Measurements from ENCODE around the gene ZNF816. TPM values are rescaled to one million over a fixed set of nuclear protein-coding genes. Genes with fewer than 3 reads are reported as not detected.
"Not testable (repeated sequence)": the region's sequence is repeated elsewhere in the genome, so short reads cannot be mapped to it uniquely, and the experiment has no call there.

ZNF816 gene
- total RNA-seq, 1 donor from 2014 or later, result 9.8 TPM

DNA sequence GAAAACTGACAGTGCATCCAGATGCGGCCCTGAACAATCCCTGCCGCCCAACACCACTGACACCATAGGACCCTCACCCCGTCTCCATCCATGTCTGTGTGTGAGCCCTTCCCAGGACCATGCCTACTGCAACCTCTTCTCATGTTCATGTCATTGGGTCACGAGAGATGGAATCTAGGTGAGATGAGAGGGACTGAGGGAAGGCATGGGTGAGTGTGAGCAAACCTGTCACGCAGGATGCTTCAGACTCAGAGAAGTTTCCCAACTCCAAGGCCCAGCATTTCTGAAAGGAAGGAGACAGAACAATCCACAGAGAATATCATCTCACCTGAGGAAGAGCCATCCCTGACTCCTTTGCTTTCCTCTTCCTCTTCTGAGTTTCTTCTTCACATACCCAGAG is 45.1 kb downstream of the ZNF816 start:
- TF ChIP-seq, protein P1, sequence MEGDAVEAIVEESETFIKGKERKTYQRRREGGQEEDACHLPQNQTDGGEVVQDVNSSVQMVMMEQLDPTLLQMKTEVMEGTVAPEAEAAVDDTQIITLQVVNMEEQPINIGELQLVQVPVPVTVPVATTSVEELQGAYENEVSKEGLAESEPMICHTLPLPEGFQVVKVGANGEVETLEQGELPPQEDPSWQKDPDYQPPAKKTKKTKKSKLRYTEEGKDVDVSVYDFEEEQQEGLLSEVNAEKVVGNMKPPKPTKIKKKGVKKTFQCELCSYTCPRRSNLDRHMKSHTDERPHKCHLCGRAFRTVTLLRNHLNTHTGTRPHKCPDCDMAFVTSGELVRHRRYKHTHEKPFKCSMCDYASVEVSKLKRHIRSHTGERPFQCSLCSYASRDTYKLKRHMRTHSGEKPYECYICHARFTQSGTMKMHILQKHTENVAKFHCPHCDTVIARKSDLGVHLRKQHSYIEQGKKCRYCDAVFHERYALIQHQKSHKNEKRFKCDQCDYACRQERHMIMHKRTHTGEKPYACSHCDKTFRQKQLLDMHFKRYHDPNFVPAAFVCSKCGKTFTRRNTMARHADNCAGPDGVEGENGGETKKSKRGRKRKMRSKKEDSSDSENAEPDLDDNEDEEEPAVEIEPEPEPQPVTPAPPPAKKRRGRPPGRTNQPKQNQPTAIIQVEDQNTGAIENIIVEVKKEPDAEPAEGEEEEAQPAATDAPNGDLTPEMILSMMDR (IDR thresholded peaks at IDR 0.05), result no peak

DNA sequence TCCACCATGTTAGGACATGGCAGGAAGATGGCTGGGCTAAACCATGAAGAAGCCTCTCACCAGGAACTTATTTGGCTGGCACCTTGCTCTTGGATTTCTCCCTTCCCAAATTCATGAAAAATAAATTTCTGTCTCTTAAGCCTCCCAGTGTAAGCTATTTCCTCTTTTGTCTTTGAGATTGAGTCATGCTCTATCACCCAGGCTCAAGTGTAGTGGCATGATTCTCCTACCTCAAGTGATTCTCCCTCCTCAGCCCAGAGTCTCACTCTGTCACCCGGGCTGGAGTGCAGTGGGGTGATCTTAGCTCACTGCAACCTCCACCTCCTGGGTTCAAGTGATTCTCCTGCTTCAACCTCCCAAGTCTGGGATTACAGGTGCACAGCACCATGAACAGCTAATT is 52.0 kb downstream of the ZNF816 start:
- Histone ChIP-seq H3K4me3 (no peak overlapping the region), H3K36me3 (peaks cover 40% of the 10 kb centered on the region), H3K27ac (no peak overlapping the region), H3K9me3 (no peaks in the 10 kb centered on the region), H3K4me1 (no peaks in the 10 kb centered on the region), H3K27me3 (no peaks in the 10 kb centered on the region)
- ATAC-seq (no peak), DNase-seq (no peak)
- intact Hi-C loops (cut with DNase I), result no loop called here
- TF ChIP-seq, protein P1 (IDR thresholded peaks at IDR 0.05), result no peak

More for the DNA sequence above, 45.1 kb downstream of the ZNF816 start:
- no peaks in the 10 kb centered on the region for H3K27me3 ChIP-seq
- H3K27ac ChIP-seq, result no peak overlapping the region
- H3K4me1 ChIP-seq, result no peaks in the 10 kb centered on the region
- DNase-seq (no peak), ATAC-seq (no peak)
- intact Hi-C loops (cut with DNase I), result no loop called here
- H3K36me3 ChIP-seq, result peaks cover 26% of the 10 kb centered on the region
- H3K4me3 ChIP-seq, result no peak overlapping the region
- H3K9me3 ChIP-seq, result no peaks in the 10 kb centered on the region

DNA sequence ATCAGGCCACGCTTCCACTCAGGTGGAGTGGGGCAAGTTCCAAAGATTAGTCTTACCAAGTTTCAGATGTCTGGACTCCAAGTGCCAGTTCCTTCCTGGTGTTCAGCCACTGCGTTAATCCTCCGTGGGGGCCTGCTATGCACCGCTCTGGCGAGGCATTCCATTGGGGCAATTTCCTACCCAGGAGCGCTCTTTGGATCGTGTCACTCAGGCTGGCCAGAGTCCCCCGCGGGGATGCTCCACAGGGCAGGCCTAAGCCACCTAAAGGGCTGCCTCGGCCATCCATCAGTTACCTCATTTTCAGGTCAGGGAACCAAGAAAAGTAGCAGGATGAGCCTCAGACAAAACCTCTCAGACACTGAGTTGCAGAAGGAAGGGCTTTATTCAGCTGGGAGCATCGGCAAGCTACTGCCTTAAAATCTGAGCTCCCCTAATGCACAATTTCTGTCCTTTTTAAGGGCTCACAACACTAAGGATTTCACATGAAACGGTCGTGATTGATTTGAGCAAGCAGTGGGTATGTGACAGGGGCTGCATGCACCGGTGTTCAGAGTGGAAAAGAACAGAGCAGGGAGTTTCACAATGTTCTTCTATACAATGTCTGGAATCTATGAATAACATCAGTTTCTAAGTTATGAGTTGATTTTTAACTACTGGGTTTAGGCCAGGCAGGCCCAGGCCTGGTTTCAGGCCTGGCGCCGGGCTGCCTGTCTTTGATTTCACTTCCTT is 58.5 kb downstream of the ZNF816 start:
- H3K4me1 ChIP-seq; DNase-seq; H3K27me3 ChIP-seq; H3K27ac ChIP-seq; H3K9me3 ChIP-seq; H3K4me3 ChIP-seq; intact Hi-C loops (cut with DNase I); ATAC-seq: not testable (repeated sequence)
- peaks cover 17% of the 10 kb centered on the region for H3K36me3 ChIP-seq

DNA sequence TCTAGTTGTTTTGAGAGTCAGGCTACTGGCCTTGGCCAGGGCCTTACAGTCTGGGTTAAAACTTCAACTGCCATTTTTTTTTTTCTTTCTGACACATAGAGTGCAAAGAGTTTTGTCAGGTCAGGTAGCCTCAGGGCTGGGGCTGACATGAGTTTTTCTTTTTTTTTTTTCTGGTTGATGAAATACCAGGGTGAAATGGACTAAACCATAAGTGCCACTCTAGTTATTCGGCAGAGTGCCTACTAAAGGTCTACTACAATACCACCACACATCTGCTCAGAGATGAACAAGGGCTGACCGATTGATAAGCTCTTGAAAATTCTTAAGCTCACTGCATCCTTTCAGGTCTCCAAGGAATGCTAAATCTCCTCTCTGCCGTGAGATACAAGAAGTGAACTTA is 60.8 kb downstream of the ZNF816 start:
- H3K4me3 ChIP-seq, result no peak overlapping the region
- TF ChIP-seq, protein P1 (IDR thresholded peaks at IDR 0.05), result no peak
- no peaks in the 10 kb centered on the region for H3K9me3 ChIP-seq
- intact Hi-C loops (cut with DNase I), result no loop called here
- DNase-seq (no peak), ATAC-seq (no peak)
- no peak overlapping the region for H3K27ac ChIP-seq
- H3K27me3 ChIP-seq, result no peaks in the 10 kb centered on the region
- H3K4me1 ChIP-seq, result no peaks in the 10 kb centered on the region
- peaks cover 4% of the 10 kb centered on the region for H3K36me3 ChIP-seq

Other genes with a start within 250 kb of the ZNF816 start
- gene ZNF611, start 227.8 kb downstream of the ZNF816 start, total RNA-seq, result 23.2 TPM
- gene ZNF600, start 176.1 kb downstream of the ZNF816 start, total RNA-seq, result 13.1 TPM
- 18.6 TPM for gene ZNF28, start 141.2 kb downstream of the ZNF816 start, total RNA-seq
- gene ZNF468, start 105.3 kb downstream of the ZNF816 start, total RNA-seq, result 11.8 TPM
- 19.0 TPM for gene ZNF320, start 65.2 kb downstream of the ZNF816 start, total RNA-seq
- 9.1 TPM for gene ZNF888, start 39.5 kb downstream of the ZNF816 start, total RNA-seq
- not detected for gene ERVV-1, start 51.0 kb upstream of the ZNF816 start, total RNA-seq
- not detected for gene ERVV-2, start 81.9 kb upstream of the ZNF816 start, total RNA-seq
- gene ZNF160, start 140.5 kb upstream of the ZNF816 start, total RNA-seq, result 35.3 TPM
- 7.0 TPM for gene ZNF415, start 170.0 kb upstream of the ZNF816 start, total RNA-seq
- 16.2 TPM for gene ZNF347, start 196.2 kb upstream of the ZNF816 start, total RNA-seq
- gene ZNF665, start 230.5 kb upstream of the ZNF816 start, total RNA-seq, result 6.0 TPM

All from upper lobe of right lung (tissue), 1 donor.